KG1 (cell line): Measurements from ENCODE around the gene CGNL1.

Experiments used
- DNase-seq: peaks from one replicate; lab custom pipeline; 2025; lab: John Stamatoyannopoulos, UW

CGNL1 gene

DNA sequence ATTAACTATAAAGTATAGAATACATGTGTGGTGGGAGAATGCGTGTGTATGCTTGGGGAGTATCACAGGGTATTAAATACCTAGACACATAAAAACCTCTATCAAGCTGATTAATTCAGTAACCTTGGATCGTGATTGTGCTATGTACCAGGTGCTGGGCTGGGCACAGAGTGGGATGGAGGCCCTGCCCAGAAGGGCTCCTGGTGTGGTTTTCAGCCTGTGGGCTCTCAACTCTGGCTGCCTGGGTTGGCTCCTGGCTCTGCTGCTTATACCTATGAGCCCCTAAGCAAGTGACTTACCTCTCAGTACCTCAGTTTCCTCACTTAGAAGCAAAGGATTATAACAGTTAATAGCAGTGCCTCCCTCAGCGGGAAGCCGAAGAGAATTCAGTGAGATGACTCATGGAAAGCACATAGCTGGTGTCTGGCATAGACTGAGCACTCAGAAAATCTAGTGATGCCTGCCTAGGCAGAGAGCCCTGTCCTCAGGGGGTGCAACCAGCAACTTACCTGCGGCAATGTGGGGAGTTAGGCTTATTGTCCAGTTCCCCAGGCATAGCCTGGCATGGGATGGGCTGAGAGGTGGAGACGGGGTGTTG, 124.8 kb downstream of the CGNL1 start:
- no peak for DNase-seq

DNA sequence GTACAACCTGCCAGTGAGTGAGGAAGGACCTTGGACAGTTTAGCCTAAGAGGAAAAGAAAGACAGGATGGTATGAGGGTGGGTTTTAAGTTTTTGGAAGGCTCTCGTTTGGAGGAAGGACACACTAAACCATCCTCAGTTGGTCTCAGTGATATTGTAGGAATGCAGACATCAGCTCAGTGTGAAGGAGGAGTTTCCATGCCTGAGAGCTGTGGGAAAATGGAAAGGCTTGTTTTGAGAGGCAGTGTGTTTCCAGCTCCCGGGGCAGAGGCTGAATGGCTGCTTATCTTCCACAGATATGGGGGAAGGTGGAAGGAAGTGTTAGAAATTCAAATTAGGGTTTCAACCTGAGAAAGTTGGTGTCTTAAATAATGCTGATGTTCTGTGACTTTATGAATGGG, 125.8 kb downstream of the CGNL1 start:
- no peak for DNase-seq

- DNase-seq = no peak
These were observed 126.9 kb downstream of the CGNL1 start for GRCh38 chr15:57503051-57503702.

DNA sequence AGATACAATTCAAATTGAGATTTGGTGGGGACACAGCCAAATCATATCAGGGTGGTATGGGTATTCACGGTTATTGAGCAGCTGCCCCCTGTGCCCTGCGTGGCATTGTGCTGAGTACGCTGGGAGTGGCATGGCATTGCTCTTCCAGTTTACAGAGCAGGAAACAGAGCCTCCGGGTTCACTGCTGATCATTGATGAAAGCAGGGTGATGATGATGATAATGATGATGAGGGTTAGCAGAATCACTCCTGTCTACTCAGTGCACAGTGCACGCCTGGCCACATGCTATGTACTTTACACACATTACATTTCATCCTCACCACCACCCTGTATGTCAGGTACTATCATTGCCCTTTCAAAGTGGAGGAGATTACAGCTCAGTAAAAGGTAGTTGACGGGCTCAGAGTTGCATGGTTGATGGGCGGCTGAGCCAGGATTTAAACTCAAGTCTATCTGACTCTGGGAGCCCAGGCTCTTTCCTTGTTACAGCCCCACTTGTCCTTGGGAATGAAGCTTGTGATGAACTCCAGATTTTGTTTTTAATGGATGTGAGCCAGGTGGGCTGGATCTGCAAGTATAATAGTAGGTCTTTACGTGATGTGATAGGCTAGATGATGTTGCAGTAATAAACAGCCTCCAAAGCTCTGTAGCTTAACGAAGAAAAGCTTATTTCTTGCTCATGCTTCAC, 127.8 kb downstream of the CGNL1 start:
- no peak for DNase-seq

GRCh38 chr15:57504599-57504940, 128.3 kb downstream of the CGNL1 start:
- no peak for DNase-seq

DNA sequence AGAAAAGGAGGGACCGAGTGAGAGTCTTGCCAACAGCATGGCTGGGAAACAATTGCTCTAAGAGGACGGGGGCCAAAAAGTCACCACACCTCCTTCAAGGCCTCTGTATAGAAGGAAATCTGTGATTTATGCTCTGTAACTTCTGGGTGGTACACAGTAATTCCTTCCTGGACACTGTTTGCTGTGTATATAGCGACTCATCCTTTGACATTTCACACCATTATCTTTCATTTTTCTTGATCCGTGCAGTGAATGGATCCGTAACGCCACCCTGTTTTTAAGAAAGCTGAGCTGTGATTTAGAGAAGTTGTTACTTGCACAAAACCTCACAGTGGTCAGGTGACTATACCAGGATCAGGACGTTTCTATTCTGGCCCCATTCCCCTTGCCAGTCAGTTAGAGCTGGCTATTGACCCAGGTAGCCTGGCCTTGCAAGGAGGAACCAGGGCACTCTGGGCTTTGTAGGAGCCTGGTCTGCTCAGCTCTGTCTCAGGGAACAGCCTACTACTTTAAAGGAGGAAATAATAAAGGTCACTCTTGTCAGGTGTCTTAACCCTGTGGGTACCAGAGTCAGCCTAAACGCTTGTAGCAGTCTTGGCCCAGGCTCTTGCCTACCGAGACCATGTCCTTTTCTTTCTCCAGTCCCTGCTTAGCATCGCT, 128.9 kb downstream of the CGNL1 start:
- no peak for DNase-seq

DNA sequence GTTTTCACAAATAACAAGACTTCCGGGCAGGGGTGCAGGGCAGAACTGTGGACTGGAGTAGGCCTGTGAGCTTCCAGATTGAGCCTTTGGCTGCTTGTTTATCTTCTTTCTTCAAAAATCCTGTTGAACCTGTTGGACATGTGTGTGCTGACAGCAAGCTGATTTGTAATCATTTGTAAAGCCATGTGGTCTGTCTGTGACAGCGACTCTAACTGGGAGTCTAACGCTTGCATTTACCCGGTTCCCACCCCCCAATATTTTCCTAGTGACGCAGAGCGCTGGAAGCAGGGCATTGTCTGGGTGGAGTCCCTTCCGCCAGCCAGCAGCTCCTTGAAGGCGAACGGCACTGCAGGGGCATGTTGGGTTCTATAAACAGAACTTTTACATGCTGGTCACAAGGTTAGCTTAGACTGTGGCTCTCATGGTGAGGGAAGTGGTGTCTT, 129.7 kb downstream of the CGNL1 start:
- no peak for DNase-seq

DNA sequence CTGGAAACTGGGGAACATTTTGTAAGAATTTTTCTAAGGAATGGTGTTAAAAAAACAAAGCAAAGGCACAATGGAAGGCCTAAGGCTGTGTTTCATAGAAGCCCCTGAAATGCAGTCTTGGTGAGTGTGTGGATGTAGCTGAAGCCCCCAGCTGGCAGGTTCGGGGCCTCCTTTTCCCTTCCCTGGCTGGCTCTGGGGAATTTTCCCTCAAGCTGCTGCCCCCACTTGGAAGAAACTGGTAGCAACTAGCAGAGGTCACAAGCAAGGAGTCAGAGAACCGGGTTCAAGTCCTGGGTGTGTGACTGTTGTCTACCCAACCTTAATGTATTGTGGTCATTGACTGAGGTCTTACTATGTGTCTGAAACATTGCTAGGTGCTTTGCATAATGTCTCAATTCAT, 130.1 kb downstream of the CGNL1 start:
- no peak for DNase-seq

- DNase-seq = no peak
These were observed 130.8 kb downstream of the CGNL1 start for GRCh38 chr15:57507111-57507510.

GRCh38 chr15:57509126-57509525, 132.8 kb downstream of the CGNL1 start:
- no peak for DNase-seq

DNA sequence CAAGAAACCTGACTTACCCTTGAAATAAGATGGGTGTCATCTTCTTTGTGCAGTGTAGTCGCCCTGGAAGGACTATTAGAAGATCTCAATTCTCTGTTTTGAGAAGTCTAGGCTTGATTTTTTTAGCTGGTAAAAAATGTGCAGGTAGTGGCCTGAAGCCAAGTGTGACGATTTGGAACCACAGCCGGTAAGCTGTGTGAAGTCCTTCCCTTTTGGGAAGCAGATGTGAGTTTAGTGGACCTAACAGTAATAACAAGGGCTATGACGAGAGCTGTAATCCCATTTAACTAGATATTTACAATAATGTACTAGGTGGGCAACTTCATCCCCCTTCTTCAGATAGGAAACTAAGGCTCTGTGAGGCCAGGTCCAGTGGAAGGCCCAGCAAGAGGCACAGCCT, 133.7 kb downstream of the CGNL1 start:
- no peak for DNase-seq

DNA sequence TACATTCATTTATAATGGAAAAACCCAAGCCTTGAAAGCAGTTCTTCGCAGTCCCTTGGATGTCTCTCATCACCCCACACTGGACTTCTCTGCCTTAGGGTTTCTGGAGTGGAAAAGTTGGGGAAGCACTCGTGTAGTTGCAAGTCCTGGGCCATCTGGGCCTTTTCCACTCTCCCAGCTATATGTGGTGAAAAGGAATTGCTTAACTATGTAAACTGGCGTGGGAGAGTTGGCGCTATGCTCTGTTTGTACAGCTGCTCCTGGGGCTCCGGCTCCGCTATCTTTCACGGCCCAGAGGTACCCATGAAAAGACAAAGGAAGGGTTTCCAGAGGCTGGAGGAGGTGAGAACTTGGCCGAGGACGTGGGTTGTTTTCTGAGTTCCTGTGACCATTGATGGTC, 134.3 kb downstream of the CGNL1 start:
- no peak for DNase-seq

DNA sequence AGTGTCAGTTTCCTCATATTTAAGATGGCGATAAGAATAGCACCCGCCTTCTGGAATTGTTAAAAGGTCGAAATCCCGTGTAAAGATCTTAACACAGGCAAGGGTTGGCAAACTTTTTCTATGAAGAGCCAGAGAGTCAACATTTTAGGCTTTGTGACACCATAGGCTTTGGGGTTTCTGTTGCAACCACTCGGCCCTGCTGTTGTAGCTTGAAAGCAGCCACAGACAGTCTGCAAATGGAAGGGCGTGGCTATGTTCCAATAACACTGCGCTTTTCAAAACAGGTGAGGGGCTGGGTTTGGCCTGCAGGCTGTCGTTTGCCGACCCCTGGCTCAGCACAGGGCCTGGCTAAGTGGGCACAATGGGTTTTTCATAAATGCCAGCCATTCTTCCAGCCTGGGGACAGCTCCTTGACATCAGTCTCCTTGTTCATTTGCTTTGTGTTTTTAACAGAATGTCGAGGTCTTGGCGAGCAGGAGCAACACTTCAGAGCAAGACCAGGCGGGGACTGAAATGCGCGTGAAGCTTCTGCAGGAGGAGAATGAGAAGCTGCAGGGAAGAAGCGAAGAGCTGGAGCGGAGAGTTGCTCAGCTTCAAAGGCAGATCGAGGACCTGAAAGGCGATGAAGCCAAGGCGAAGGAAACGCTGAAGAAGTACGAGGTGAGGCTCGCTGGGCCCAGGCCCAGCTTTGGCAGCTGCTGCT, 140.2 kb downstream of the CGNL1 start:
- no peak for DNase-seq

- no peak for DNase-seq
These were observed 140.8 kb downstream of the CGNL1 start for GRCh38 chr15:57517030-57517671.

DNA sequence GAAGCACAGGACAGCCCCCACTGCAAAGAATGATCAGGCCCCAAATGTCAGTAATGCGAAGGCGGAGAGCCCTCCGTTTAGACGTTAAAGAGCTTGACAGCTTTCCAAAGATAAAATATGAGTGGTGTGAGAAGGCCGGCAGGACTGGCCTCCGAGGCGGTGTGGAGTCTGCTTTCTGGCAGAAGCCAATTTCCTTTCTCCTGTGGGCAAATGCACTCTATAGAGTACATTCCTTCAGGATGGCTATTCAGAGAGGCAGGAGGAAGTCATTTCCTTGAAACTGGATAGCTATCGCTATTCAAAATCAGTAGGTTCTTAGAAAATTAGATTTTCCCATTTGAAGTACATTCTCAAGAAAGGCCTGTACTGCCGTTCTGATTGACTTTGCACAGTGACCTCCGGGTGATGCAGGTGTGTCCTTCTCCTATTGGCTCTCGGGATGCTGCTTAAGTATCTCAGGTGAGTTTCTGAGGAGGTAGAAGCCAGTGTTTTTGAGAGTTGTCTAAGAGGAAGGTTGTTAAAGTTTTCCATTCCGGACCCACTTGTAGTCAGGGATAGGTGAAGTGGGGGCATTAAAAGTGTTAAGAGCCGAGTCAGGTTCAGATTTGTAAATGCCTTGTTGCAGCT, 142.6 kb downstream of the CGNL1 start:
- no peak for DNase-seq

- DNase-seq = no peak
These were observed 143.5 kb downstream of the CGNL1 start for GRCh38 chr15:57519806-57520205.

GRCh38 chr15:57521503-57521902, 145.2 kb downstream of the CGNL1 start:
- no peak for DNase-seq

DNA sequence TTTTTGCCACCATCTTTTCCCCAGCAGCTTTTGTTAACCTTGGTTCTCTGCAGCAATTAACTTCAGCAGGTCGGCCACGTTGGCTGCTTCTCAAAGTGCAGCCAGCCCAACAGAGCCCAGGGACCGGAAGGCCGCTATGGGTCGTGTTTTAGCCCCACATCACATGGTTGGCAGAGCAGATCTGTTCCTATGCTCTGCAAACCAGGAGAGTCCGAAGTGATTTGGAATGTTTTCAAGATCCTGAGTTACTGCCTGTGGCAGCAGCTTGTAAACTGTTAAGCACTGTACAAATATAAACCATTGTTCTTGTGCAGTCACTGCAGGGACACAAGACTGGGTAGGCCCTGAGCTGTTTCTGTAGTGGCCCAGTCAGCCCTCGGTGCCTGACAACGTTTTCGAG, 145.8 kb downstream of the CGNL1 start:
- DNase-seq = no peak

- no peak for DNase-seq
These were observed 149.3 kb downstream of the CGNL1 start for GRCh38 chr15:57525581-57525980.

DNA sequence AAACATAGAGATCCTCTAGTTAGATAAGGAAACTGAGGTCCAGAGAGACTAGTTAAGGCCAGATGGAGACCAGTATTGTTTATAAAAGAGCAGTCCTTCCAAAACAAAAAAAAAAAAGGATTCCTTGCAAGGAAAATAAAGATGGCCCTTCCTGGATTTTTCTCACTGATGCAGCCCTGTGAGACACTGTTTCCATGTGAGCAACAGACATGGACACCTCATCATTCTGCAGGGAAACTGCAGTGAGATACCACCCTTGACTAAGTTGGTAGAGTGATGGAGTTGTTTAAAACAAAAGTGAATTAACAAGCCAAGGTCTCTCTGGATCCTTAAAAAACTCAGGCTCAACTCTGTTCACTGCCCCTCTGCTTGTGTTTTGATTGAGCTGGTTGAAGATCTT, 149.8 kb downstream of the CGNL1 start:
- no peak for DNase-seq

GRCh38 chr15:57526615-57527014, 150.3 kb downstream of the CGNL1 start:
- DNase-seq = no peak
